GM19463 (cell line): ENCODE data around the gene PLBD2.

Source experiments
- ATAC-seq: cut with Tn5 transposase; IDR thresholded peaks from one replicate; pipeline ENCODE4 v1.9.1; 2021; ENCODE audit warnings: mild to moderate bottlenecking, moderate library complexity; ENCODE audit not compliant: unreplicated experiment

Gene PLBD2, protein sequence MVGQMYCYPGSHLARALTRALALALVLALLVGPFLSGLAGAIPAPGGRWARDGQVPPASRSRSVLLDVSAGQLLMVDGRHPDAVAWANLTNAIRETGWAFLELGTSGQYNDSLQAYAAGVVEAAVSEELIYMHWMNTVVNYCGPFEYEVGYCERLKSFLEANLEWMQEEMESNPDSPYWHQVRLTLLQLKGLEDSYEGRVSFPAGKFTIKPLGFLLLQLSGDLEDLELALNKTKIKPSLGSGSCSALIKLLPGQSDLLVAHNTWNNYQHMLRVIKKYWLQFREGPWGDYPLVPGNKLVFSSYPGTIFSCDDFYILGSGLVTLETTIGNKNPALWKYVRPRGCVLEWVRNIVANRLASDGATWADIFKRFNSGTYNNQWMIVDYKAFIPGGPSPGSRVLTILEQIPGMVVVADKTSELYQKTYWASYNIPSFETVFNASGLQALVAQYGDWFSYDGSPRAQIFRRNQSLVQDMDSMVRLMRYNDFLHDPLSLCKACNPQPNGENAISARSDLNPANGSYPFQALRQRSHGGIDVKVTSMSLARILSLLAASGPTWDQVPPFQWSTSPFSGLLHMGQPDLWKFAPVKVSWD

DNA sequence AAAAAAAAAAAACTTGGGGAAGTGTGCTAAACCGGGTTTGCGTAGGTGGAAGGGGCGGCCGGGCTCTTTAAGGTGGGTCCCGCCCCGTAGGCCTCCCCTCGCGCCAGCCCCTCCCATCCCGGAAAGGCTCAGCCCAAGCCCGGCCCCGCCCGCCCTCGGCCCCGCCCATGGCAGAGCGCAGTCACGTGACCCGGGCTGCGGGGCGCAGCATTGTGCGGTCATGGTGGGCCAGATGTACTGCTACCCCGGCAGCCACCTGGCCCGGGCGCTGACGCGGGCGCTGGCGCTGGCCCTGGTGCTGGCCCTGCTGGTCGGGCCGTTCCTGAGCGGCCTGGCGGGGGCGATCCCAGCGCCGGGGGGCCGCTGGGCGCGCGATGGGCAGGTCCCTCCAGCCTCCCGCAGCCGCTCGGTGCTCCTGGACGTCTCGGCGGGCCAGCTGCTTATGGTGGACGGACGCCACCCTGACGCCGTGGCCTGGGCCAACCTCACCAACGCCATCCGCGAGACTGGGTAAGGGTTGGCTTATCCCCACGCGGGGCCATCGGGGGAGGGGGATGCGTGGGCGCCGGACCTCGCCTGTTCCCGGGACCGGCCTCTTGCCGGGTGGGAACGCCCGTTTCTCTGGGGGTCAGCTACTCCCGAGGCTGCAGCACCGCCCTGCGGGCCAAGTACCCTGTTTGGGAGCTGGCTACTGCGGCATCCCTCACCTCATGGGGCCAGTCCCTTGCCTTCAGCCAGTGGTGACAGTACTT lies at the start of gene PLBD2:
Gene PLBD2 (plus strand): TSS at position 207 of the 752 bp plus-strand sequence. CDS start 14 bp downstream, at position 221.
- ATAC-seq: peak; percentile 95

DNA sequence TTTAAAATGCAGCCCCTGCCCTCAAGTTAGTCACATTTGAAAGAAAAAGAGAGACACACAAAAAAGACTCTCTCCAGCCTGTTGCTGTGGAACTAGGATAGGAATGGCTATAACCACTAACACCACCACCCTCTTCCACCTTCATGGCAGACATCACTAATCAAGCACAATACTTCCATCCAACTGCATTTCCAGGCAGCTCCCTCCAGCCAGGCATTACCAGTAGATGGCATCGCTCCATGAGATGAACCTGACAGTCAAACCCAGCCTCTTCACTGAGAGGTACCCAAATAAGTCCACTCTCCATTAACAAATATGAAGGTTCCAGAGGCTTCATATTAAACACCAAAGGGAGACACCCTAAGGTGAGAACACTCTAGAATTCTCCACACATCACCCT lies 47.9 kb upstream of the PLBD2 start:
- ATAC-seq: no peak

DNA sequence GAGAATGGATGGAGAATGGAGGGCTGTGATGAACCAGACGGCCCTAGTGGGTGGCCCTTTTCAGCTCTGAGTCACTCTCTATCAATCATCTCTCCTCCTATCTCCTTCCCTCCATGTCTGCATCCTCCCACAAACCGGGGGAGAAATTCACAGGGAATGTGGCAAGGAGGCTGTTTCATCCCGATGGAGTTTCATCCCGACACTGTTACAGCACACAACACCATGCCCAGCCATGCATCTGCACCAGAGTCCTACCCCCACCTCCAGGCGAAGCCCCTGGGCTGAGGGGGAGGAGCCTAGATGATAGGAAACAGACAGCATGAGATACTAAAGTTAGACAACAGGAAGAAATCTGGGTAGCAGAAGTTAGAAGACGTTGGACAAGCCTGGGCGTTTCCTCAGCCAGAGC lies 44.3 kb upstream of the PLBD2 start:
- ATAC-seq: no peak

DNA sequence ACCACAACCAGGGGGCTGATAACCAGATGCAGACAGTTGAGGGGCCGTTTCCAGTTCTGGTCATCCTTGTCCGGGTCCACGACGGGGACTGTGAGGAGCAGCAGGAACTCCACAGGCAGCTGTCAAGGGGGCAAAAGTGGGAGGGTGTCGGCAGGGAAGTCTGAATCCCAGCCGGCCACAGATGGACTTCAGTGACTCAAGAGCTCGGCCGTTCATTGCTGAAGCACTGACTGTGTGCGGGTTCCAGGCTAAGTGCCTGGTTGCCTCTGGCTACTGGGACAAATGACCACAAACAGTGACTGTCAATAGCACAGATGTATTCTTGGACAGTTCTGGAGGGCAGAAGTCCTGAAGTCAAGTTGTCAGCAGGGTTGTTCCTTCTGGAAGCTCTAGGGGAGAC lies 43.0 kb upstream of the PLBD2 start:
- no peak for ATAC-seq

DNA sequence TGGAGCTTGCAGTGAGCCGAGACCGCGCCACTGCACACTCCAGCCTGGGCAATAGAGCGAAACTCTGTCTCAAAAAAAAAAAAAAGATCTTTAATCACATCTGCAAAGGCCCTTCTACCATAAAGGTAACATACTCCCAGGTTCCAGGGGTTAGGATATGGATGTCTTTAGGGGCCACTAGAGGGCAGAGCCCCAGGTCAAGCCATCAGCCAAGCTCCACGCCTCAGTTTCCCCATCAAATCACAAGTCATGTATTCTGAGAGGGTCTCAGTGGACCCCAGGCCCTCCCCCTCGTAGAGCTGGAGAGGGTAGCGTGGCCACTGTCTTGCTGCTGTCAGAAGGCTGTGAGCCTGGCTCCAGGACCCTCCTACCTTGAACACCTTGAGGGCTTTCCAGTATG lies 42.2 kb upstream of the PLBD2 start:
- ATAC-seq: no peak

DNA sequence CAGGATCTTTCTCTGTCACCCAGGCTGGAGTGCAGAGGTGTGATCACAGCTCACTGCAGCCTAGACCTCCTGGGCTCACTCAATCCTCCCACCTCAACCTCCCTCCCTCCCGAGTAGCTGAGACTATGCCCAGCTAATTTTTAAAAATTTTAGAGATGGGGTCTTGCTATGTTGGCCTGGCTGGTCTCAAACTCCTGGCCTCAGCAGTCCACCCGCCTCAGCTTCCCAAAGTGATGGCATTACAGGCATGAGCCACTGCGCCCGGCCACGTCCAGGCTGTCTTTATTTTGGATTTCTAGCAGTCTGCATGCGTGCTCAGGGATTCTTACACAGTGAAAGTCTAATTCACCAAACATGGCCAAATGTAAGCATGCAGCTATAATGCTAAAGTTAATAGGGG lies 41.3 kb upstream of the PLBD2 start:
- ATAC-seq: no peak

DNA sequence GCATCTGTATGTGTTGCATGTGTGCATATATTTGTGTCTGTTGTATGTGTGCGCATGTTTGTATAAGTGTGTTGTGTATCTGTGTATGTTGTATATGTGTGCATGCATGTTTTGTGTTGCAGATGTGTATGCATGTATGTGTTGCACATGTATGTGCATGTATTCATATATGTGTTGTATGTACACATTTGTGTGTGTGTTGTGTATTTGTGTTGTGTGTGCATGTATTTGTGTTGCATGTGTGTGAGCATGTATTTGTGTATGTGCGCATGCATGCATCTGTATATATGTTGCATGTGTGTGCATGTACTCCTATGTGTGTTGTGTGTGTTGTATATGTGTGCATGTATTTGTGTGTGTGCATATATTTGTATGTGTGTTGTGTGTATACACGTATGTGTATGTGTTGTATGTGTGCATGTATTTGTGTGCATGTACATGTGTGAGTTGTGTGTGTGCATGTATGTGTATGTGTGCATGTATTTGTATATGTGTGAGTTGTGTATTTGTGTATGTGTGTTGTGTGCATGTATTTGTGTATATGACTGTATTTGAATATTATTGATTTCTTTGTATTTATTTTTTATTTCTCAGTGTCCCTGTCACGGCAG lies 40.2 kb upstream of the PLBD2 start:
- no peak for ATAC-seq

DNA sequence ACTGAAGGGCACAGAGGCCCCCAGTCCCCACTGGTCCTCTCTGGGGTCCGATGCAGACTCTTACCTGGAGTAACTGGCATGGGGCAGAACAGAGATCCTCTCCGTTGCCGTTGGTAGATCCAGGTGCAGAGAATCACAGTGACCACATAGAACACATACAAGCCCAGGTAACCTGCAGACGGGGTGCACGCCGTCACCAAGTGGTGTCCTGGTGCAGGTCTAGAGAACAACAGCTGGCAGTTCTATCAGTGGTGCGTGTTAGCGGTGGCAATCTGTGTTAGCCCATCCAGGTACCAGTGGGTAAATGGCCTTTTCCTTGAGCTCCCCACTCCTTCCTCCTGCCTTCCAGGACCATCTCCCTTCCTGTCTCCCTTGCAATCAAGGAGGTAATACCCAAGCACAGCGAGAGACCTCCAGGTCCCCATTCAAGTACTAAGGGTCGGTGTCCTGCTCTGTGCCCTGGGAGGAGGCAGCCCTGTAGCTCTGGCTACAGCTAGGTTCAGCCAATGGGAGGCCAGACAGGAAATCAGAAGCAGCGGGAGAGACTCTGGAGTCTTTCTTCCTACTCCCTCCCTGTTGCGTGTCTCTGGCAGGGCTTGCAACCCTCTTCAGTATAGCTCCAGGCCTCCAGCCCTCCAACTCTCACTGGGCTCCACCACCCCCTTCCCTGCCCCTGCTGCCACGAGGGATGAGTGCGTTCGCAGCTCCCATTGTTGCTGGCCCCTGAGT lies 39.3 kb upstream of the PLBD2 start:
- no peak for ATAC-seq

DNA sequence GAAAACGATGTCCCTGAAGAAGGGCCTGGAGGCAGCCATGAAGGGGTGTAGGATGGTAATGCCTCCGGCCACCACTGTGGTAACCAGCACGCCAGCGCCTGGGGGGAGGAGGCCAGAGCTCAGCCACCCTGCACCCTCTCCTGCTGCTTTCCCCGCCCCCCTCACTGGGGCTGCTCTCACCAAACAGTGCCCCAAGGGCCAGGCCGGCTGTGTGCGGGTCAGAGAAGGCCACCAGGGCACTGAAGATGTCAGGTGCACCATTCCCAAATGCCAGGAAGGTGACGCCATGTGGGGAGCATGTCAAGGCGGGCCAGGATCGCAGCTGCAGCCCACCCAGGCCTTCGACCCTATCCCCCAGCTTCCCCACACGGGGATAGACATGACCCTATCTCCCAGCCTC lies 38.0 kb upstream of the PLBD2 start:
- ATAC-seq: no peak

DNA sequence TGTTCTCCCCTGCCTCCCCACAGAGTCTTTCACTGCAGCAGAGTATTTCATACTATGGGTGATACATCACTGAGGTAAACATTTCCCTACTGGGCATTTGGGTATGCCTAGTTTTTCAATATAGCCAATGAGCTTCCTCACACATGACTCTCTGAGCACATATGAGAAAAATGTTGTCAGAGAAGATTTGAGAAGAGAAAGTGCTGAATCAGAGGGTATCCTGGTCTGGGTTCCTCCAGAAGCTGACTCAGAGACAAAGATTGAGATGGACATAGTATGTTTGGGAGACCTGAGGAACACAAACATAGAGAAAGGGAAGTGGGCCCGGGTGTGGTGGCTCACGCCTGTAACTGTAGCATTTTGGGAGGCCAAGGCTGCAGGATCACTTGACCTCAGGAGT lies 36.0 kb upstream of the PLBD2 start:
- no peak for ATAC-seq

DNA sequence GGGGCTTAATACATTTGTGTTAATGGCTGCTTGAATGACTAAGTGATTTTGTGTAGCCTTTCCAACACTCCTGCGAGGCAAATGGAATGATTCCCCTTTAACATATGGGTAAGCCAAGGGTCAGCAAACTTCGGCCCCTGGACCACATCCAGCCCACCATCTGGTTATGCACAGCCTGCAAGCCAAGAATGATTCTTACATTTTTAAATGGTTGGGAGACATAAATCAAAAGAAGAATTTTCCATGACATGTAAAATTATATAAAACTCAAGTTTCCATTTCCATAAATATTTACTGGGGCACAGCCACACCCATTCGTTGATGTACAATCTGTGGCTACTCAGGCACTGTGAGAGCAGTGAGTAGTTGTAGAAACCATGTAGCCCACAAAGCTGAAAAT lies 32.5 kb upstream of the PLBD2 start:
- ATAC-seq: no peak

DNA sequence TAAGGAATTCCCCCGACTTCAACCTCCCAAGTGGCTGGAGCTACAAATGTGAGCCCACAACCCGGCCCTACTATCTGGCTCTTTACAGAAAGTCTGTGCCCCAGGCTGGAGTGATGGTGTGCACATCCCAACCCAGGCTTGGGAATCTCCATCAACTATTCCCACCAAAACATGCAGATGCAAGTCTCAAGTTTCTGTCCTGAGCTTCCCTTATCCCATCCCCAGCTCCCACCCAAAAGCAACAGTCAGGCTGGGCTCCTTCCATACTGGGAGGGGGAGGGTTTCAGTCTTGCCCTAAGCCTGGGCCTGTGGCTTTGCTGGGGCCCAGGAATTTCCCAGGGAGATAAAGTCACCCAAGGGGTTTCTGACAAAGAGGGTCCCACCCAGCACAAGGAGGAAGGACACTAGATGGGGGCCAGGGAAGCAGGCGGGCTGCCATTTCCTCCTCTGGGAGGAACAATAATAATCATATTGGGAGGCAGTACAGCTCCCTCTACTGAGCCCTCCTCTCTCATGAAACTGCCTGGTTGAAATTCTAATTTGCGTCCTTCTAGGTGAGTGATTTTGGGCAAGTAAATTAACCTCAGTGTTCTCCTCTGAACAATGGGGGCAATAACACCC lies 31.5 kb upstream of the PLBD2 start:
- no peak for ATAC-seq

DNA sequence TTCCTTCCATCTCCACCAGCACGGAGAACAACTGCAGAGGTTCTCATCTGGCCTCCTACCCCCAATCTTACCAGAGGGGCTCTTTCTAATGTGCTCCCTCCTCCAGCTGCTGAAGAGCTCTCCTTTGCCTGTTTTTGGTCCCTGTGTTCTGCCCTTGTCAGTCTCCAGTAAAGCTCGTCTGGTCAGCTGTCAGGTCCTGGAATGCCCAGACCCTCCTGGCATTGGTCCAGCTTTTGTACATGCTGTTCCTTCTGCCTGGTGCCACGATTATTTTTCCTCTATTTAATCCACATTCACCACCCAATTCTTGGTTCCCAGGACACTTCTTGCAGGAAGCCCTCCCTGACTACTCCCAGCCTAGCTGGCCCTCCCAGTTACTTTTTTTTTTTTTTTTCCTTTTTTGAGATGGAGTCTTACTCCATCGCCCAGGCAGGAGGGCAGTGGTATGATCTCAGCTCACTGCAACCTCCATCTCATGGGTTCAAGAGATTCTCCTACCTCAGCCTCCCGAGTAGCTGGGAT lies 30.0 kb upstream of the PLBD2 start:
- ATAC-seq: no peak

DNA sequence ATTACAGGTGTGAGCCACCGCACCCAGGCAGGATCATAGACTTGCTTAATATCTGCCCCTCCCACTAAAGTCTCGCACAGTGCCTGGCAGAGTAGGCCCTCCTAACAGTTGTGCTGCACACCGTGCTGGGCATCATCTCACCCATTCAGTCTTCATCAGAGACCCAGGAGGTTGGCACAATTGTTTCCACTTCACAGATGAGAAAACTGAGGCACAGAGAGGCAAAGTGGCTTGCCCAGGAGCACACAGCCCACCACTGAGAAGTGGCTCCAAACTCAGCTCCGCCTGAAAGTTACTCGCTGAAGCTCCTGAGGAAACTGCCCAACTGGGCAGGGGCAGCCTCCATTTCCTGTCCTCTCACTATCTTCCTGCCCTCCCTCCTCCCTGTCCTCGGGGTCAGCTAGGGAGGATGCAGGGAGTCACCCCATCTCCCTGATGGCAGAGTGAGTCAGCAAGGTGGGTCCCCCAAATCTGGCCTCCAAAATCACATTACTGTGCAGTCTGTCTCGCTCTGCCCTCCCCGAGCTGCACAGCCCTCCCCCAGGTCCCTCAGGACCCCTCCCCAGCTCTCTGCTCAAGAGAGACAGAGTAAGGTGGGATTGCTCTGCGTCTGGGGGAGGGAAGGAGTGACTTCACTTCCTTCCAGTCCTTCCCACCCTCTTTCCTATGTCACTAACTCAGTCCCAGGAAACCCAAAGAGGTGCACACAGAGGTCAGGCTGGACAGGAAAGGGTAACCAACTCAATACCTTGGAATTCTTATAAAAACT lies 29.2 kb upstream of the PLBD2 start:
- no peak for ATAC-seq

DNA sequence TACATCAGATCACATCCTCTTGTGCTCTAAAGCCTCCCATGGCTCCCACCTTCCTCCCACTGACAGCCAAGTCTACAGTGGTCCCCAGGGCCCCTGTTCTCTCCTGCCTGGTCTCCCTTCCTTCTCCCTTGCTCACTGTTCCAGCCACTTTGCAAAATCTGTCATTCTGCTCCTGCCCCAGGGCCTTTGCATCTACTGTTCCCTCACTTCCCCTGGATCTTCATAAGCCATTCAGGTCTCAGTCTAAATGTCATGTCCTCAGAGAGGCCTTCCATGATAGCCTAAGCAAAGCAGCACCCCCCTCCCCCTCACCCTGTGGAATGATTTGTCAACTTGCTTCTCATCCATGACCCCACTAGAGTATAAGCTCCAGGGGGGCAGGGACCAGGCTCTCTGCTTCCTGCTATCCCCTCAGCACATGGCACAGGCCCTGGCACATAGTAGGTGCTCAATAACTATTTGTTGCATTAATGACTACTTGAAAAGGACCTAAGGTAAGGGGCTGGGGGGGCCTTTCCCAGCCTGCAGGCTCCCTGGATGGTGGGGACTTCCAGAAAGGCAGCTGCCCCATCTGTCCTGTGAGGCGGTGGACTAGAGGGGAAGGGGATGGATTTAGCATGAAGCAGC lies 28.5 kb upstream of the PLBD2 start:
- no peak for ATAC-seq

DNA sequence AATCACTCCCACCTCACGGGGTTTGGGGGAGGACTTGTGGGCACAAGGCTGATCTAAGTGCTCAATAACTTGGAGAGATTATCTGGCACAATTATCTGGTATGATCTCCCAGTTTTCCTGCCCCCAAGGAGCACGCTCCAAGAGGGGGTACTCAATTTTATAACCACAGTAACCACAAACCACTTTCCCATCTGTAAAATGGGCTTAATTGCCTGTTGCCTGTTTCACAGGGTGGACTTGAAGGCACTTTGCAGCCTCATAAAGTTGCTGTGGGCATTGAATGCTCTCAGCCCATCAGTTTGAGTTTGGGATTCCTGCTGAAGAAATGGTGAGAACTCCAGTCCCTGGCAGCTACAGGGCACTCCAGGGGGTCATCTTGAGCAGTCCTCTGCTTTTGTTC lies 27.9 kb upstream of the PLBD2 start:
- no peak for ATAC-seq

DNA sequence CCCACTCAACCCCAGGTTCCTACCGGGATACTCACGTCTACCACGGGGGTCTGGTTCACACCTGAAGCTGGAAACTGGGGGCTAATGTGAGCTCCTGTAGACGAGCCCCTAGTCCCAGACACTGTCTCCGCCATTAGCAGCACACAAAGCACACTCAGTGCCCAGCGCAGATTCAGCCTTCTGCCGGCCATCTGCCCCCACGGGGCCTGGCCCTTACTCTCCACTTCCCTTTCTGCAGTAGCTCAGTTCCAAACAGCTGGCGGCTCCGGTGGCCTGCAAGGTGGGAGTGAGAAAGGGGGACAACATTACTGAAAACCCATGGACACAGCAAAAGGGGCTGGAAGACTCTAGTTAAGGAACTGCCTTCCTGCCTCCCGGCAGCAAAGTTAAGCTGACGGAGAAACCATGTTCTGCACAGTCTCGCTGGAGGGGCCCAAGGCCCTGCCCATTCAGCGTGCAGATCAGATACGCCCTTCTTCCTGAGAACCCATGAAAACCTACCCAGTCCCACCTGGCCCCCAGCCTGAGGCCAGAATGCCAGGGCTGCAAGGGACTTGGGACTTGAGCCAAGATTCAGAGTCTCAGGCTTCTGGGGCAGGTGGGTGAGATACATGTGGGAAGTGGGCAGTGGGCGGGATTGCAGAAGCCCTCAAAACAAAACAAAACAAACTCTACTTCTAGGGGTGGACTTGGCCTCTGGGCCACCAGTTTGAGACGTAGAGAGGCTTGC lies 25.5 kb upstream of the PLBD2 start:
- no peak for ATAC-seq

DNA sequence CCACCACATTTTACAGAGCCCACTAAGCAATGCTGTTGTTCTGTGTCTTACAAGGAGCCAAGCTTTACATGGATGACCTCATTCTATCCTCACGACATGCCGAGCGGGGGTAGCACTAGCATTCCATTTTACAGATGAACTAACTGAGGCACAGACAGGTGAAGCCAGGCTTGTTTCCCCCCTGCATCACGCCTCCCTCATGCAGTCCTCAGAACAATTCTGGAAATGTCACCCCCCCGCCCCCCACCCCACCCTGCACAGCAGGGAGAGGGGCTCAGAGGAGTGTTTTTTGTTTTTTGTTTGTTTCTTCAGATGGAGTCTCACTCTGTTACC lies 25.0 kb upstream of the PLBD2 start:
- no peak for ATAC-seq
